ENCODE results near the gene ZNF79.

Gene ZNF79

DNA sequence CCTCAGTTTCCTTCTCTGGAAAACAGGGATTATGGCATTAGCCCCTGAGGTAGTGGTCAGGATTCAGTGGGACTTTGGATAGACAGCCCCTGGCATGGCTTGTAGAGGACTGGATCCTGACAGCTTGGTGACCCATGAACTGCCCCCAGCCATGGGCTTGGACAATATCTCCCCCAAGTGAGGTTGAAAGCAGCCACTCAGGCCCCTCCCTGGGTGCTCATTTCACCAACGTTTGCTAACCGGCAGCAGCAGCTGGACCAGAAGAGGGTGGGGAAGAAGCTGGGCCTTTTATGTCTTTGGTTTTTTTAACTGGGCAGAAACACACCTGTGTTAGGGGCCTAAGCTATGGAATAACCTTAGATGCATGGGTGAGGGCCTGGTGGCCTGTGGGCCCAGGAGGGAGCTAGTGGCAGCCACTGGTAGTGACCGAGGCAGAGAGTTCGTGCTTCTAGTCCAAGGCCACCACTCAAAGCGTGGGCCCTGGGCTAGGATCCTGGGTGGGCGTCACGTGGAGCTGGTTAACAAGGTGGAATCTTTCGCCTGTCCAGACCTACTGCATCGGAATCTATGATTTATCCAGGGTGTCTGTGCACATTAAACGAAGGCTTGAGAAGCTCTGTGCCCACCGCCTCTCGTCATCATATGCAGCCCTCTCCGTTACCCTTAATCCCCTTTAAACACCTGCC, 25.3 kb upstream of the ZNF79 start:
- no peak for DNase-seq

- DNase-seq, result no peak
Observed at GRCh38 chr9:127399736-127400269, 24.4 kb upstream of the ZNF79 start.

GRCh38 chr9:127402401-127403090, 21.6 kb upstream of the ZNF79 start:
- DNase-seq, result no peak

DNA sequence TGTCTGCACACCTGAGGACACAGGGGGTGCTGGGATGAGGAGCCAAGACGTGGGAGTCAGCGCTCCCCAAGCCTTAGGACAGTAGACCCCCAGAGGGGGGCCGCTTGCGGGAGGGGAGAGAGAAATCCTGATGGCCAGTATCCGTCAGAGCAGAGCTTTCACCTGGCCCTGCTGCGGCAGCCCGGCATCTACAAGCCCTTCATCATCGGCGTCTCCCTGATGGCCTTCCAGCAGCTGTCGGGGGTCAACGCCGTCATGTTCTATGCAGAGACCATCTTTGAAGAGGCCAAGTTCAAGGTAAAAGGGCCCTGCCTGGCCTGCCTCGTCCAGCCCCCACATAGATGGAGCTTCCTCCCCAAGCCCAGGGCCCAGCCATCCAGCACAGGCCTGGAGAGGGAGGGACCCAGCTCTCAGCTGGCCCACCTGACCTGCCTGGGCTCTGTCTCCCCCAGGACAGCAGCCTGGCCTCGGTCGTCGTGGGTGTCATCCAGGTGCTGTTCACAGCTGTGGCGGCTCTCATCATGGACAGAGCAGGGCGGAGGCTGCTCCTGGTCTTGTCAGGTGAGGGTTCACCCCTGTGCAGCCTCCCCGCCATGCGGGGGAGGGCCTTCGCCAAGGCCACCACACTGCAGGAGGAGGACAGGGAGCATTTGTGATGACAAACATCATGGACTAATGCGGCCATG, 20.5 kb upstream of the ZNF79 start:
- no peak for DNase-seq

DNA sequence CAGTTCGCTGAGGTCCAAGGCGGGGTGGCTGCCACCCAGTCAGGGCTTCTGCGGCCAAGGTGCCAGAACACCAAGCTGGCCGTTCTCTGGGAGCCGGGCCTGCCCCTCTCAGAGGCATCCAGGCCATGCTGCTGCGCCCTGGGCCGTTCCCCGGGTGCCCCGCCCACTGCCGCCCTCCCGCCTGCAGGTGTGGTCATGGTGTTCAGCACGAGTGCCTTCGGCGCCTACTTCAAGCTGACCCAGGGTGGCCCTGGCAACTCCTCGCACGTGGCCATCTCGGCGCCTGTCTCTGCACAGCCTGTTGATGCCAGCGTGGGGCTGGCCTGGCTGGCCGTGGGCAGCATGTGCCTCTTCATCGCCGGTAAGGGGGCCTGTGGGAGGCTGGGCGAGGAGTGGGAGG, 19.6 kb upstream of the ZNF79 start:
- DNase-seq, result no peak

GRCh38 chr9:127405344-127406125, 18.6 kb upstream of the ZNF79 start:
- DNase-seq, result no peak

GRCh38 chr9:127406799-127407491, 17.2 kb upstream of the ZNF79 start:
- no peak for DNase-seq

DNA sequence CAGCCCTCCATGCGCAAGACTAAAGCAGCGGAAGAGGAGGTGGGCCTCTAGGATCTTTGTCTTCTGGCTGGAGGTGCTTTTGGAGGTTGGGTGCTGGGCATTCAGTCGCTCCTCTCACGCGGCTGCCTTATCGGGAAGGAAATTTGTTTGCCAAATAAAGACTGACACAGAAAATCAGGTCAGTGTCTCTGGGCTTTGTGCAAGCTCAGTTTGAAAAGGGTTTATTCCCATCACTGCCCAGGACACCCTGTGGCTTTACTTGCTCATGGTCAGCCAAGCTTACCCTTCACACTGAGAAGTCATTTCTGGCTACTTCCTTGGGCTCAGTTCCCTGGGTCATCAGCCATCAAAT, 16.7 kb upstream of the ZNF79 start:
- DNase-seq, result no peak

- no peak for DNase-seq
Observed at GRCh38 chr9:127411122-127411521, 13.1 kb upstream of the ZNF79 start.

DNA sequence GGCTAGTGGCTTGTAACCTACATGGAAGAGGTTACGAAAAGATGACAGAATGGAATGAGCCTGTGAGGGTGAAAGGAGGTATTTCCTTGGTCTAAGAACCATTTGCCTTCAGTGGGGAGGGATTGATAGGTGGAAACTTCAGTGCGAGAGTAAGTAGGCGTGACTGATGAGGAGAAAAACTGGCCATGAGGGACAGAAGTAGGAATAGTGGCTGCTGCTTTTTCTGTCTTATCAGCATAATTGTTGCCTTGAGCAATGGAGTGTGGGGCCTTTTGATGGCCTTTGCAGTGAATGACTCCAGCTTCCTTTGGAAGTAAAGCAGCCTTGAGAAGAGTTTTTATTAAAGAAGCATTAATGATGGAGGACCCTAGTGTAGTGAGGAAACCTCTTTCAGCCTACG, 9.0 kb upstream of the ZNF79 start:
- no peak for DNase-seq

- no peak for DNase-seq
Observed at GRCh38 chr9:127415657-127416056, 8.5 kb upstream of the ZNF79 start.

DNA sequence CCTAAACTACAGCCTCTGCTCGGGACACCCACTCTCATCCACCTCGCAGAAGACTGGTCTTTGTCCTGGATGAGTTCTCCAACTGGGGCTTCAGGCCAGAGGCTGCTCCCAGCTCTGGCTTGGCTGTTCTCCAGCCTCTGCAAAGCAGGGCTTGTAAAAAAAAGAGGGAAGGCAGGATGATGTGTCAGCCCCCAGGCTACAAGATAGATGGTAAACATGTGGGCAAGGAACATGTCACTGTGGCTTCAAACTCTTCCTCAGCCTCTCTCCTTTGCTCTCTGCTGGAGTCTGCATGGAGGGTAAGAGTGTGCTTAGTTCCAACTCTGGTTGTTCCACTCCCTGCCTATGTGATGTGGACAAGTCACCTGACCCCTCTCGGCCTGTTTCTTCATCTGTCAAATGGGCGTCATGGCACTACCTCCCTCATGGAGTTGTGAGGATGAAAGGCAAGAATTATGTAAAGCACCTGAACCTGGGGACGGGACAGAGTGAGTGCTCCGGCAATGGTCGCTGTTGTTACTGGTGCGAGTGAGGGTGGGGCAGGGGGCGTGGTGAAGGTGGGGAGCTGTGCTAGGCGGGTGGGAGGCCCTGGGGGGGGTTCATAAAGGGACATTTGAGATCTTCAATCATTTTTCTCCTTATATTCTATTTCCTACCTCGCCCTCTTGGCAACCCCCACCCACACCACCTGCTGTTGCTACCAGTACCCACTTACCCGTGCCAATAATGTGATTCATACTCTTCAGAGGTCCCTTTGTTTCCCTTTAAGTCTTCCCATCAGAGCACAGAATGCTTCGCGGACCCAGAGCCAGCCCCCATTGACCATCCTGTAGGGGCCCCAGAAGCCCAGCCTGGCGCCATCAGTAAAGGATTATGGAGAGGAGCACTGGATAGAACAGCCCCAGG, 6.8 kb upstream of the ZNF79 start:
- no peak for DNase-seq

- peak in 1 of 2 experiments; percentile 3 for DNase-seq
Observed at GRCh38 chr9:127418037-127418471, 6.1 kb upstream of the ZNF79 start.

GRCh38 chr9:127419348-127419747, 4.8 kb upstream of the ZNF79 start:
- no peak for DNase-seq

DNA sequence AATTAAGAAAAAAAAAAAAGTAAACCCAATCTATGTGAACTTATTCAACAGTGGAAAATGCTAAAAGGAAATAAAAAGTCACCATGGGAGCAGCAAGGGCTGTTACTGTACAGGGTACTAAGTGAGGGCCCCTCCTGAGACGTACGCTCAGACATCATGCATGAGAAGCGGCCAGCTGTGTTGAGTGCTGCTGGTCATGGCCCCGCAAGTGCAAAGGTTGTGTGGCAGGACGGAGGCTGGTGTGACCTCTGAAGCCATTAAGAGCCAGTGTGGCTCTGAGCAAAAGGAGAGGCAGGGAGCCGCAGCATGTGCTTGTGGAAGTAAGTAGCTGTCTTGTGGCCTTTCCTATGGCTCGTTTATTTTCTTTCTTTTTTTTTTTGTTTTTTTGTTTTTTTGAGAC, 3.1 kb upstream of the ZNF79 start:
- no peak for DNase-seq

DNA sequence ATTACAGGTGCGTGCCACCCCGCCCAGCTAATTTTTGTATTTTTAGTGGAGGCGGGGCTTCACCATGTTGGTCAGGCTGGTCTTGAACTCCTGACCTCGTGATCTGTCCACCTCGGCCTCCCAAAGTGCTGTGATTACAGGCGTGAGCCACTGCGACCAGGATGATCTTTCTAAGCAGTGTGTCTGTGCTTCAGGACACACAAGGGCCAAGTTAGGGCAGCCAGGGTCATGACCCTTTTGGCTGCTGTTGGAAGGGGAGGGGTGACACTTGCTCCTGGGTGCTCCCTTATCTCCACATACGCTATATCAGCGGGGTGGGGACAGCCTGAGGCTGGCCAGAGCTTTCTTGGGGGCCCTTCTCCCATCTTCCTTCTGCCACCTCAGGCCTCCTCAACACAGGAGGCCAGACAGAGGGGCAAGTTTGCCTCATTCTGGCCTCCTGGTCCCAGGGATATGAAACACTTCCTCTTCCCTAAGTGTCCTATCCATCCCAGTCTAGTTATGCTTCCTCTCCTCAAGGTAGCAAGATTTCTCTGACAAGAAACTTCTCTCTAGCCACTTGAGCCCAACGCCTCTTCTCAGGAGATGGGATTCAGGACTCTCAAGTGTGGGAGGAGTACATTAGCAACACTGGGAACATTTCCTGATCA, 1.9 kb upstream of the ZNF79 start:
- DNase-seq, result no peak

DNA sequence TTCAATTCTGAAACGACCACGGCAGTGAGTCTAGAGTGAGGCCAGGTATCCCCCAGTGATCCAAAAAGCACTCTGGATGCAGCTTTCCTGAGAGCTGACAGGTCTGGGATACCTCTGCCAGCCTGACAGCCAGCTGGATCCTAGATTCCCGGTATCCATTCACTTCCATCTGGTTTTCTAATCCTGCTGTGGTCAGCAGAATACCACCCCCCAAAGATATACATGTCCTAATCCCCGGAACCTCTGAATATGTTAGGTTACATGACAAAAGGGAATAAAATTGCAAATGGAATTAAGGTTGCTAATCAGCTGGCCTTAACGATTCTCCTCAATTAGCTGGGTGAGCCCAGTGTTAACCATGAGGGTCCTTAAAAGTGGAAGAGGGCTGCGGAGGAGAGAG, 1.4 kb upstream of the ZNF79 start:
- DNase-seq, result no peak

GRCh38 chr9:127423476-127423933, 677 bp upstream of the ZNF79 start:
- no peak for DNase-seq

- no peak for DNase-seq
Observed at GRCh38 chr9:127424676-127424999, 456 bp downstream of the ZNF79 start.

DNA sequence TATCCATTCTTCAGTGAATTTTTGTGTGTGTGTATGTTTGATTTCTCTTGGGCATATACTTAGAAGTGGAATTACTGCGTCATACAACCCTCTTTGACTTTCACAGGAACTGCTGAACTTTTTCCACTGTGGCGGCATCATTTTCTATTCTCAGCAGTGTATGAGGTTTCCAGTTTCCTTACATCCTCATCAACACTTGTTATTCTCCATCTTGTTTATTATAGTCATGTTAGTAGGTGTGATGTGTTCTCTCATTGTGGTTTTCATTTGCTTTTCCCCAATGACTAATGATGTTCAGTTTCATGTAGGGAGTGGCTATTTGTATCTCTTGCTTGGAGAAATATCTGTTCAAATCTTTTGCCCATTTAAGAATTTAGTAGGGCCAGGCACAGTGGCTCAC, 2.6 kb downstream of the ZNF79 start:
- DNase-seq, result no peak

DNA sequence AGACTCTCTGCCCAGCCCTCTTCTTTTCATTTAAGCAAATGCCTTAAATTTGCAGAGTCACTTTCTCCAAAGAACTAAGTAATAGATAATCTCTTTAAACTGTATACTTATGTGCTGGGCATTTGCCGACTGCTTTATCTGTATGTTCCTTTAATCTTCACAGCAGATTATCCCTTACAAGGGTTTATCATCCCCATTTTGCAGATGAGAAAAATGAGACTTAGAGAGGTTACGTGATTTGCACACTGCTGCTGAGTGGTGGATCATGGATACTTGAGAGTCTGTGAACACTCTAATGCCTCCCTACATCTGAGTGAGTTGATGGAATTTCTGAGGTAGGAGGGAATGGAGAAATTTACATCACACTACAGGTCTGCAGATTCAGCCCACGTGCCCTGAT, 4.2 kb downstream of the ZNF79 start:
- no peak for DNase-seq

Measured in AML-193 (cell line).